HL-60/S4 (cell line): ENCODE measurements around the gene TAAR1.

Source experiments
- in situ Hi-C: fragments of 300-500 bp; cut with MboI; formaldehyde crosslinking; loops from 2 replicates; pipeline ENCODE4 v1.14.3; 2022; ENCODE audit warnings: low sequenced_read_pairs

Gene TAAR1

GRCh38 chr6:132596201-132596600 is 62.8 kb downstream of the TAAR1 start:
- in situ Hi-C loops, result no loop called here
